Measurements from ENCODE around the gene ME2. TPM values are rescaled to one million over a fixed set of nuclear protein-coding genes. Genes with fewer than 3 reads are reported as not detected.

Gene ME2
- total and polyA plus RNA-seq, 9 of the 15 experiments (the other 6 are each of a cell fraction or from before 2014, with no cell fraction given) = 12.3 to 54.4 (median 36.2) TPM

- ATAC-seq (no peak), FAIRE-seq (no peak), DNase-seq (ENCODE audit: extremely low read depth in 1 of 4, low spot score in 3 of 4) (no peak)
- Histone ChIP-seq H2AFZ (ENCODE audit: low read depth, low read length) (no peak overlapping the region), H3K4me1 (replicated peaks in 1 of 2; ENCODE audit: control insufficient read depth in 2 of 2, insufficient read depth in 2 of 2, low read length in 2 of 2) (no peaks in the 10 kb centered on the region; a peak in 1 of 5 replicates), H3K4me2 (ENCODE audit: insufficient read depth, low read length) (no peak overlapping the region), H3K4me3 (no peak overlapping the region), H3K9ac (ENCODE audit: insufficient read depth in 1 of 2, low read depth in 2 of 2, low read length in 2 of 2) (no peak overlapping the region), H3K9me1 (ENCODE audit: control insufficient read depth, insufficient read depth, low read length) (no peaks in the 10 kb centered on the region), H3K27ac (ENCODE audit: extremely low read depth, low read depth, low read length) (no peak overlapping the region), H3K79me2 (ENCODE audit: control insufficient read depth, insufficient read depth, low read length) (no peaks in the 10 kb centered on the region), H3K9me3 (replicated peaks; ENCODE audit: control insufficient read depth, insufficient read depth, low read depth, low read length) (no peaks in the 10 kb centered on the region), H4K20me1 (replicated peaks; ENCODE audit: control insufficient read depth, insufficient read depth, low read length) (no peaks in the 10 kb centered on the region), H3K36me3 (ENCODE audit: control insufficient read depth, insufficient read depth, low read length) (peaks cover 3% of the 10 kb centered on the region; the same call in 1 of the 3 replicates), H3K27me3 (ENCODE audit: control insufficient read depth in 2 of 2, insufficient read depth in 2 of 2, low read length in 2 of 2) (no peaks in the 10 kb centered on the region)
- no TSS peak for BruUV-seq (replicated peaks)
- TF ChIP-seq, protein P1, sequence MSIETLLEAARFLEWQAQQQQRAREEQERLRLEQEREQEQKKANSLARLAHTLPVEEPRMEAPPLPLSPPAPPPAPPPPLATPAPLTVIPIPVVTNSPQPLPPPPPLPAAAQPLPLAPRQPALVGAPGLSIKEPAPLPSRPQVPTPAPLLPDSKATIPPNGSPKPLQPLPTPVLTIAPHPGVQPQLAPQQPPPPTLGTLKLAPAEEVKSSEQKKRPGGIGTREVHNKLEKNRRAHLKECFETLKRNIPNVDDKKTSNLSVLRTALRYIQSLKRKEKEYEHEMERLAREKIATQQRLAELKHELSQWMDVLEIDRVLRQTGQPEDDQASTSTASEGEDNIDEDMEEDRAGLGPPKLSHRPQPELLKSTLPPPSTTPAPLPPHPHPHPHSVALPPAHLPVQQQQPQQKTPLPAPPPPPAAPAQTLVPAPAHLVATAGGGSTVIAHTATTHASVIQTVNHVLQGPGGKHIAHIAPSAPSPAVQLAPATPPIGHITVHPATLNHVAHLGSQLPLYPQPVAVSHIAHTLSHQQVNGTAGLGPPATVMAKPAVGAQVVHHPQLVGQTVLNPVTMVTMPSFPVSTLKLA (conservative IDR thresholded peaks at IDR 0.05) = no peak
- TF ChIP-seq, protein P2, sequence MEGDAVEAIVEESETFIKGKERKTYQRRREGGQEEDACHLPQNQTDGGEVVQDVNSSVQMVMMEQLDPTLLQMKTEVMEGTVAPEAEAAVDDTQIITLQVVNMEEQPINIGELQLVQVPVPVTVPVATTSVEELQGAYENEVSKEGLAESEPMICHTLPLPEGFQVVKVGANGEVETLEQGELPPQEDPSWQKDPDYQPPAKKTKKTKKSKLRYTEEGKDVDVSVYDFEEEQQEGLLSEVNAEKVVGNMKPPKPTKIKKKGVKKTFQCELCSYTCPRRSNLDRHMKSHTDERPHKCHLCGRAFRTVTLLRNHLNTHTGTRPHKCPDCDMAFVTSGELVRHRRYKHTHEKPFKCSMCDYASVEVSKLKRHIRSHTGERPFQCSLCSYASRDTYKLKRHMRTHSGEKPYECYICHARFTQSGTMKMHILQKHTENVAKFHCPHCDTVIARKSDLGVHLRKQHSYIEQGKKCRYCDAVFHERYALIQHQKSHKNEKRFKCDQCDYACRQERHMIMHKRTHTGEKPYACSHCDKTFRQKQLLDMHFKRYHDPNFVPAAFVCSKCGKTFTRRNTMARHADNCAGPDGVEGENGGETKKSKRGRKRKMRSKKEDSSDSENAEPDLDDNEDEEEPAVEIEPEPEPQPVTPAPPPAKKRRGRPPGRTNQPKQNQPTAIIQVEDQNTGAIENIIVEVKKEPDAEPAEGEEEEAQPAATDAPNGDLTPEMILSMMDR (IDR thresholded peaks at IDR 0.05 in 2 of 3, conservative IDR thresholded peaks at IDR 0.05 in 1 of 3; ENCODE audit: insufficient read depth in 2 of 3, low read depth in 1 of 3, low read length in 3 of 3) = no peak
- TF ChIP-seq, protein P3, sequence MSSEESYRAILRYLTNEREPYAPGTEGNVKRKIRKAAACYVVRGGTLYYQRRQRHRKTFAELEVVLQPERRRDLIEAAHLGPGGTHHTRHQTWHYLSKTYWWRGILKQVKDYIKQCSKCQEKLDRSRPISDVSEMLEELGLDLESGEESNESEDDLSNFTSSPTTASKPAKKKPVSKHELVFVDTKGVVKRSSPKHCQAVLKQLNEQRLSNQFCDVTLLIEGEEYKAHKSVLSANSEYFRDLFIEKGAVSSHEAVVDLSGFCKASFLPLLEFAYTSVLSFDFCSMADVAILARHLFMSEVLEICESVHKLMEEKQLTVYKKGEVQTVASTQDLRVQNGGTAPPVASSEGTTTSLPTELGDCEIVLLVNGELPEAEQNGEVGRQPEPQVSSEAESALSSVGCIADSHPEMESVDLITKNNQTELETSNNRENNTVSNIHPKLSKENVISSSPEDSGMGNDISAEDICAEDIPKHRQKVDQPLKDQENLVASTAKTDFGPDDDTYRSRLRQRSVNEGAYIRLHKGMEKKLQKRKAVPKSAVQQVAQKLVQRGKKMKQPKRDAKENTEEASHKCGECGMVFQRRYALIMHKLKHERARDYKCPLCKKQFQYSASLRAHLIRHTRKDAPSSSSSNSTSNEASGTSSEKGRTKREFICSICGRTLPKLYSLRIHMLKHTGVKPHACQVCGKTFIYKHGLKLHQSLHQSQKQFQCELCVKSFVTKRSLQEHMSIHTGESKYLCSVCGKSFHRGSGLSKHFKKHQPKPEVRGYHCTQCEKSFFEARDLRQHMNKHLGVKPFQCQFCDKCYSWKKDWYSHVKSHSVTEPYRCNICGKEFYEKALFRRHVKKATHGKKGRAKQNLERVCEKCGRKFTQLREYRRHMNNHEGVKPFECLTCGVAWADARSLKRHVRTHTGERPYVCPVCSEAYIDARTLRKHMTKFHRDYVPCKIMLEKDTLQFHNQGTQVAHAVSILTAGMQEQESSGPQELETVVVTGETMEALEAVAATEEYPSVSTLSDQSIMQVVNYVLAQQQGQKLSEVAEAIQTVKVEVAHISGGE (CRISPR knock-in tag; IDR thresholded peaks at IDR 0.05) = no peak
- TF ChIP-seq MAFG (tag; conservative IDR thresholded peaks at IDR 0.05) (no peak), SMARCB1 (IDR thresholded peaks at IDR 0.05; ENCODE audit: insufficient read length, low read depth) (no peak), XRCC4 (IDR thresholded peaks at IDR 0.05; ENCODE audit: extremely low read depth, insufficient read depth, insufficient read length) (no peak), GATAD2B (IDR thresholded peaks at IDR 0.05; ENCODE audit: borderline replicate concordance) (no peak), ZNF3 (CRISPR knock-in tag; IDR thresholded peaks at IDR 0.05) (no peak)
- CTCF ChIA-PET (ENCODE audit: low intra/inter-chr PET ratio) = no interaction called here
- intact Hi-C loops (cut with micrococcal nuclease) (no loop called here), in situ Hi-C loops (cut with MboI) (no loop called here)
- 100% methylated on average over 1 of the region's 1 CpG for WGBS (ENCODE audit: insufficient coverage, low coverage, missing lambda C conversion rate)
- POLR2A ChIA-PET = no interaction called here
These were observed 58.3 kb downstream of the ME2 start for GRCh38 chr18:50937183-50937582.

Data from K562 (cell line).